Nephron progenitor cell (in vitro differentiated cells): ENCODE data around the gene MLST8.

Experiments used
- DNase-seq: peaks from one replicate; pipeline ENCODE4 v3.0.0; 2021
- H3K27ac Mint-ChIP-seq: 2 replicates; pipeline ENCODE4 v1.8.0; 2021; ENCODE audit warnings: mild to moderate bottlenecking, moderate library complexity, mixed read lengths
- H3K27me3 Mint-ChIP-seq: 2 replicates; pipeline ENCODE4 v1.8.0; 2021; ENCODE audit warnings: mild to moderate bottlenecking, low read depth, mixed read lengths; ENCODE audit not compliant: poor library complexity
- H3K36me3 Mint-ChIP-seq: 2 replicates; pipeline ENCODE4 v1.8.0; 2021; ENCODE audit warnings: low read depth, mixed read lengths
- H3K4me1 Mint-ChIP-seq: 2 replicates; pipeline ENCODE4 v1.8.0; 2021; ENCODE audit warnings: mixed read lengths
- H3K4me3 Mint-ChIP-seq: 2 replicates; pipeline ENCODE4 v1.8.0; 2021; ENCODE audit warnings: mild to moderate bottlenecking, moderate library complexity, mixed read lengths
- H3K9me3 Mint-ChIP-seq: 2 replicates; pipeline ENCODE4 v1.8.0; 2021; ENCODE audit warnings: mild to moderate bottlenecking, moderate library complexity, mixed read lengths
- TF ChIP-seq, protein P1 (sequence below): fragments of 200-600 bp; sonication (generic); IDR thresholded peaks from 2 replicates; pipeline ENCODE4 v1.5.0; 2021; ENCODE audit warnings: antibody characterized with exemption

The MLST8 gene

GRCh38 chr16:2171601-2172178 is 33.6 kb upstream of the MLST8 start:
- Mint-ChIP-seq H3K27ac (no peak overlapping the region), H3K9me3 (no peaks in the 10 kb centered on the region), H3K36me3 (peaks cover 4% of the 10 kb centered on the region), H3K27me3 (no peaks in the 10 kb centered on the region), H3K4me1 (no peaks in the 10 kb centered on the region), H3K4me3 (no peak overlapping the region)
- TF ChIP-seq, protein P1, sequence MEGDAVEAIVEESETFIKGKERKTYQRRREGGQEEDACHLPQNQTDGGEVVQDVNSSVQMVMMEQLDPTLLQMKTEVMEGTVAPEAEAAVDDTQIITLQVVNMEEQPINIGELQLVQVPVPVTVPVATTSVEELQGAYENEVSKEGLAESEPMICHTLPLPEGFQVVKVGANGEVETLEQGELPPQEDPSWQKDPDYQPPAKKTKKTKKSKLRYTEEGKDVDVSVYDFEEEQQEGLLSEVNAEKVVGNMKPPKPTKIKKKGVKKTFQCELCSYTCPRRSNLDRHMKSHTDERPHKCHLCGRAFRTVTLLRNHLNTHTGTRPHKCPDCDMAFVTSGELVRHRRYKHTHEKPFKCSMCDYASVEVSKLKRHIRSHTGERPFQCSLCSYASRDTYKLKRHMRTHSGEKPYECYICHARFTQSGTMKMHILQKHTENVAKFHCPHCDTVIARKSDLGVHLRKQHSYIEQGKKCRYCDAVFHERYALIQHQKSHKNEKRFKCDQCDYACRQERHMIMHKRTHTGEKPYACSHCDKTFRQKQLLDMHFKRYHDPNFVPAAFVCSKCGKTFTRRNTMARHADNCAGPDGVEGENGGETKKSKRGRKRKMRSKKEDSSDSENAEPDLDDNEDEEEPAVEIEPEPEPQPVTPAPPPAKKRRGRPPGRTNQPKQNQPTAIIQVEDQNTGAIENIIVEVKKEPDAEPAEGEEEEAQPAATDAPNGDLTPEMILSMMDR: no peak
- DNase-seq: no peak

DNA sequence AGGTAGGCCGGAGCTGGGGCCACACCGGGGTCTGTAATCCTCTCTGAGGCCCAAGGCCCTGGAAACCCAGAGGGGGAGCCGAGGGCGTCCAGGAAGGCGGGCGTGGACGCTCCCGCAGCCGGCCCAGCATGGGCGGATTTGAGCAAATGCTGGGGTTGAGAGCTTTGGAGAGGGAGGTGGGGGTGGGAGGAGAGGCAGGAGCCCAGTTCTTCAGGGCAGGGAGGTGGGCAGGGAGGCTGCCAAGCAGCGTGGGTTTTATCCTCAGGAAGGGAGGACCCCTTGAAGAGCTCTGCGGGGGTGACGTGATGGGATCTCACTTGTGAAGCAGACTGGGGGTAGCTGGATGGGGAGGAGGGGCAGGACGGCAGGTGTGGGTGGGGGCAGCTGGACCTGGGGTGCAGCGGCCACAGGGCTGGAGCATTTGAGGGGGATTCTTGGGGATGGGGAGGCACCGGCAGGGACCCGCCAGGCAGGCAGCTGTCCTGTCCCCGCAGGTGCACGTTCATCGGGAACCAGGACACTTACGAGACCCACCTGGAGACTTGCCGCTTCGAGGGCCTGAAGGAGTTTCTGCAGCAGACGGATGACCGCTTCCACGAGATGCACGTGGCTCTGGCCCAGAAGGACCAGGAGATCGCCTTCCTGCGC is 32.4 kb upstream of the MLST8 start:
- TF ChIP-seq, protein P1: no peak
- DNase-seq: no peak
- Mint-ChIP-seq H3K9me3 (no peaks in the 10 kb centered on the region), H3K27me3 (no peaks in the 10 kb centered on the region), H3K4me3 (no peak overlapping the region), H3K36me3 (peaks cover 14% of the 10 kb centered on the region), H3K27ac (no peak overlapping the region), H3K4me1 (no peaks in the 10 kb centered on the region)

DNA sequence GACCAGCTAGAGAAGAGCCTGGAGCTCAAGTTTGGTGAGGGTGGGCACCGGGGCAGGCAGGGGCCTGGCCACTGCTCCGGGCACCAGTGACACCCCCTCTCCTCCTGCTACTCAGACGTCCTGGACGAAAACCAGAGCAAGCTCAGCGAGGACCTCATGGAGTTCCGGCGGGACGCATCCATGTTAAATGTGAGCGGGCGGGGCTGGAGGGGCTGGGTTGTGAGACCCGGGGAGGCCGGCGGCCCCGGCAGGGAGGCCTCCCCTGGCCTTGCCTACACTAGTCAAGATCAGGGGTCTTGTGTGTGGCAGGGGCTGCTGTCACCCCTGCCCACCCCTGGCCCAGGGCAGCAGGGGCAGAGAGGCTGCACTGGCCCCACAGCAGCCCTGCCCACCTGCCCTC is 31.9 kb upstream of the MLST8 start:
- H3K27me3 Mint-ChIP-seq: no peaks in the 10 kb centered on the region
- no peaks in the 10 kb centered on the region for H3K9me3 Mint-ChIP-seq
- no peak for DNase-seq
- TF ChIP-seq, protein P1: no peak
- no peaks in the 10 kb centered on the region for H3K4me1 Mint-ChIP-seq
- no peak overlapping the region for H3K4me3 Mint-ChIP-seq
- H3K27ac Mint-ChIP-seq: no peak overlapping the region
- H3K36me3 Mint-ChIP-seq: peaks cover 14% of the 10 kb centered on the region

DNA sequence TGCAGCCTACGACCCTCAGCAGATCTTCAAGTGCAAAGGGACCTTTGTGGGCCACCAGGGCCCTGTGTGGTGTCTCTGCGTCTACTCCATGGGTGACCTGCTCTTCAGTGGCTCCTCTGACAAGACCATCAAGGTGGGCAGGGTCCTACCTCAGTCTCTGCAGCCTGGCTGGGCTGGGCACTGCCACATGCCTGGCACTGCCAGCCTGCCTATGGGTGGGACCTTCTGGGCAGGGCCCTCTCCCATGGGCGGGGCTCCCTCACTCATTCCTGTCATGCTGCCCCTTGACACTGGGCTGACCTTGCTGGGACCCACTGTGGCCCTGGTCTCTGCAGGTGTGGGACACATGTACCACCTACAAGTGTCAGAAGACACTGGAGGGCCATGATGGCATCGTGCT is 31.3 kb upstream of the MLST8 start:
- DNase-seq: no peak
- Mint-ChIP-seq H3K27me3 (no peaks in the 10 kb centered on the region), H3K9me3 (no peaks in the 10 kb centered on the region), H3K4me1 (no peaks in the 10 kb centered on the region), H3K4me3 (no peak overlapping the region), H3K36me3 (peaks cover 14% of the 10 kb centered on the region), H3K27ac (no peak overlapping the region)
- TF ChIP-seq, protein P1: no peak

DNA sequence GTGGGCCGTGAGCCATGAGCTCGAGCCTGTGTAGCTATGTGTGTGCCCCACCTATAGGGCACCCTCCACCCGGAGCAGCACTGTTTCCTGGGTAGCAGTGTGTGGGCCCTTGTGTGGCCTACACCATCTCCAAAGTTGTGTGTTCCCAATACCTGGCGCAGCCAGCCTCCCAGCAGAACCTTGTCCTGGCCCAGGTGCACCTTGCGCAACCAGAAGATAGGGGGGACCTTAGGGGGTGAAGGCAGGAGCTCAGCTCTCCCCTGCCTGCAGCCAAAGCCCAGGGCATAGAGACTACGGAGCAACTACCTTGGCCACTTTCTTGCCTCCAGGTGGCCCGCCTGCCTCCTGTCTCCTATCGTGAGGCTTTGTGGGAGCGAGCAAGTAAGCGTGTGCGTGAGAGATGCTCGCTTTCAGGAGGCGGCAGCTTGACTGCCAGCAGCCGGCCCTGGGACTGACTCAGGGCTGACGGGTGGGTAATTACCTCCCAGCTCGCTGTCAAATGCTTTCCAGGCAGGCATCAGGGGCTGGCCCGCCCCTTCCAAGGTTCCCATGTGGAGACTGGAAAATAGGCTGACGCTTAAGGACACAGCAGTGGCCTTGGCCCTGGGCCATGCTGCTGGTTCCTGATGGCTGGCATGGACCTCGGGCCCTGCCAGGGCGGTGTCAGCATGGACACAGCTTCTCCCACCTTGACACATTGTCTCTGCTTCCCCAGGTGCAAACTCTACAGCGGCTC is 30.7 kb upstream of the MLST8 start:
- H3K36me3 Mint-ChIP-seq: peaks cover 14% of the 10 kb centered on the region

More for the DNA sequence above, 30.7 kb upstream of the MLST8 start:
- H3K4me3 Mint-ChIP-seq: no peak overlapping the region
- no peak for DNase-seq
- H3K27me3 Mint-ChIP-seq: no peaks in the 10 kb centered on the region
- TF ChIP-seq, protein P1: no peak
- no peaks in the 10 kb centered on the region for H3K9me3 Mint-ChIP-seq
- H3K4me1 Mint-ChIP-seq: no peaks in the 10 kb centered on the region
- no peak overlapping the region for H3K27ac Mint-ChIP-seq
